Adrenal gland (tissue), 12 donors: ENCODE data around the gene MDN1. TPM values are rescaled to one million over a fixed set of nuclear protein-coding genes. Genes with fewer than 3 reads are reported as not detected.

Experiments used
- DNase-seq, 7 donors: peaks; one replicate each; pipeline ENCODE4 v3.0.0-alpha.2; 2019 to 2020
- H3K27ac ChIP-seq, 5 donors: fragments of 200-600 bp; sonication (generic) in 4 of 5; 1 replicate in 3 of 5; 2 replicates in 2 of 5; pipeline versions ENCODE4 v1.5.1 to v1.8.0; 2016 to 2020; ENCODE audit warnings: mild to moderate bottlenecking in 1 of 5
- H3K27me3 ChIP-seq: fragments of 200-600 bp; 2 replicates; pipeline ENCODE4 v1.8.0; 2021
- H3K36me3 ChIP-seq, 2 donors: fragments of 200-600 bp; replicated peaks in 1 of 2; 1 replicate in 1 of 2; 2 replicates in 1 of 2; pipeline versions ENCODE4 v1.5.1 to v1.8.0; 2018 to 2022
- H3K4me1 ChIP-seq, 2 donors: fragments of 200-600 bp; replicated peaks in 1 of 2; 1 replicate in 1 of 2; 2 replicates in 1 of 2; pipeline versions ENCODE4 v1.5.1 to v1.8.0; 2018 to 2021
- H3K4me3 ChIP-seq, 4 donors: fragments of 200-600 bp; sonication (generic) in 3 of 4; one replicate each; pipeline ENCODE4 v1.5.1; 2016 to 2018
- H3K9me3 ChIP-seq, 3 donors: fragments of 200-600 bp; sonication (generic) in 1 of 3; replicated peaks in 1 of 3; 1 replicate in 2 of 3; 2 replicates in 1 of 3; pipeline versions ENCODE4 v1.5.1 to v1.8.0; 2016 to 2021
- CTCF ChIP-seq, 6 experiments: fragments of 450-650 bp in 4 of 6; fragments of 200-600 bp in 2 of 6; sonication (generic) in 1 of 6; IDR thresholded peaks; 1 replicate in 5 of 6; 2 replicates in 1 of 6; pipeline versions ENCODE4 v1.5.1 to v1.8.0; 2016 to 2021; ENCODE audit warnings: antibody characterized with exemption in 6 of 6, mild to moderate bottlenecking in 2 of 6, moderate library complexity in 1 of 6
- POLR2A ChIP-seq, 2 donors: fragments of 450-650 bp; IDR thresholded peaks; one replicate each; pipeline ENCODE4 v1.6.1; 2017; ENCODE audit warnings: antibody characterized with exemption in 2 of 2, mild to moderate bottlenecking in 2 of 2, moderate library complexity in 1 of 2
- WGBS, 4 donors: extraction: QIAGEN DNeasy Blood & Tissue Kit in 2 of 4; methylation state at CpG; one replicate each; pipeline versions ENCODE4 v1.1.5 to v1.1.7; 2013 to 2017; 5-methylcytosine and 5-hydroxymethylcytosine counted together
- intact Hi-C, 2 donors: fragments of 100-400 bp; cut with DNase I; formaldehyde crosslinking; loops; one replicate each; pipeline versions ENCODE4 v1.14.1 to v1.15.0; 2022 to 2023
- polyA plus RNA-seq, 3 donors: library from polyadenylated mRNA; stranded (reverse); fragments of 200-250 nt in 2 of 3; fragments of 350-450 nt in 1 of 3; fragmentation: Illumina TruSeq in 1 of 3; extraction: RNeasy Lipid Tissue Mini Kit (QIAGEN cat#74804) in 1 of 3; gene quantifications; one replicate each; pipeline ENCODE4 v1.2.3, GENCODE V29; 2013 to 2014
- total RNA-seq, 9 donors: library from RNA; depleted of rRNA in 4 of 9; stranded (reverse); fragments of >200 nt in 4 of 9; fragments of 120-200 nt in 1 of 9; fragmentation: NEBNext Ultra II Directional in 1 of 9; extraction: Animal tissue kit (Norgen Biotek cat#: 25700) in 1 of 9; gene quantifications; one replicate each; pipeline versions ENCODE4 v1.1.0 to v1.2.4, GENCODE V29; 2013 to 2023
- donor health status: healthy with polysubstance abuse.
- donor health status: Bipolar disorder and iron deficiency.
- donor health status: DM: yes; HTN: yes; CAD: no.
- donor health status: DM: no; HTN: no; CAD: no.
- donor health status: DM: no; HTN: no; CAD: no.
- donor health status: DM: yes; HTN: yes; CAD: no.

The MDN1 gene
- total and polyA plus RNA-seq, 12 donors, result 15.0 to 74.1 (median 28.4) TPM

DNA sequence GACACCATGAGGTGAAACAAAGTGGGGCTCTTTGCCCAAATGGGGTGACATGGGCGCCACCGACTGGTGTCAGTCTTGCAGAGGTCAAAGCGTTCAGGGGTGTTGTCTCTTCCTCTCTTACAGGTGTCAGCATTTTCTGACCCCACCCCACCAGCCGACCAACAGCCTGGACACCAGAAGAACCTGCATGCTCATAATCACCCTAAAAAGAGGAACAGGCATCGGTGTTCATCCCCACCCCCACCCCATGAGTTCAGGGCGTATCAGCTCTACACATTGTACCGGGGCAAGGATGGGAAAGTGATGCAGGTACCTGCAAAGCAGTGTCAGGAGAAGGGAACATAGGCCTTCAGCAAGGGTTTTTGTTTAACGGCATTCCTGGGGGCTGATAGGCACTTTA lies 195.8 kb downstream of the MDN1 start:
- WGBS, 4 donors, result 91 to 97% (median 92%) methylated on average over 6 to 8 of the region's 8 CpGs
- Histone ChIP-seq H3K4me3 (no peak overlapping the region), H3K27ac (no peak overlapping the region), H3K27me3 (no peaks in the 10 kb centered on the region), H3K36me3 (no peaks in the 10 kb centered on the region), H3K4me1 (no peaks in the 10 kb centered on the region), H3K9me3 (no peaks in the 10 kb centered on the region)
- DNase-seq, result no peak
- TF ChIP-seq POLR2A (IDR thresholded peaks at IDR 0.05) (no peak), CTCF (IDR thresholded peaks at IDR 0.05) (no peak)
- intact Hi-C loops, result no loop called here

GRCh38 chr6:89619567-89619966 lies 200.0 kb downstream of the MDN1 start:
- no peak for DNase-seq
- no peak for TF ChIP-seq POLR2A (IDR thresholded peaks at IDR 0.05)
- no peak for TF ChIP-seq CTCF (IDR thresholded peaks at IDR 0.05)
- H3K9me3 ChIP-seq, result no peaks in the 10 kb centered on the region
- no peaks in the 10 kb centered on the region for H3K4me1 ChIP-seq
- H3K36me3 ChIP-seq, result no peaks in the 10 kb centered on the region
- intact Hi-C loops, result no loop called here
- H3K27ac ChIP-seq, result no peak overlapping the region
- 93 to 96% (median 94%) methylated on average over 6 of the region's 6 CpGs for WGBS, 4 donors
- no peak overlapping the region for H3K4me3 ChIP-seq
- no peaks in the 10 kb centered on the region for H3K27me3 ChIP-seq

DNA sequence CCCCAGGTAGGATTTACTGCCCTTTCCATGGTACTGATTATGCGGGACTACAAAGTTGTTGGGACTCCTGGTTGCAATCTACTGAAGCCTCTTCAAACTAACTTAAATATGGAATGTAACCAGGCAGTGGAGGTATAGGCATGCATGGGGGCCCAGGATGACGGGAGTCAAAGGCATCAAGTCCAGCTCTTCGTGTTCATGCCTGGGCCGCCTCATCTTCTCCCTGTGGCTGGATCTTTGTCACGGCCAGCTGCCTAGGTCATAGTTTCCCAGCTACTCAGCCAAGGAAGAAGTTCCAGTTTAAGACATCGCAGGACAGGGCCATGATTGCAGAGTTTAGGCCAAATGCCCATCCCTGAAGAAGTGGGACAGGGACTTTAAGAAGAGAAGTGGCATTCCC lies 201.6 kb downstream of the MDN1 start:
- H3K4me1 ChIP-seq, result no peaks in the 10 kb centered on the region
- no peak for DNase-seq
- H3K36me3 ChIP-seq, result no peaks in the 10 kb centered on the region
- WGBS, 4 donors, result 91 to 98% (median 96%) methylated on average over 6 of the region's 6 CpGs
- TF ChIP-seq POLR2A (IDR thresholded peaks at IDR 0.05) (no peak), CTCF (IDR thresholded peaks at IDR 0.05) (no peak)
- intact Hi-C loops, result no loop called here
- H3K4me3 ChIP-seq, result no peak overlapping the region
- no peaks in the 10 kb centered on the region for H3K9me3 ChIP-seq
- H3K27ac ChIP-seq, result no peak overlapping the region
- no peaks in the 10 kb centered on the region for H3K27me3 ChIP-seq

DNA sequence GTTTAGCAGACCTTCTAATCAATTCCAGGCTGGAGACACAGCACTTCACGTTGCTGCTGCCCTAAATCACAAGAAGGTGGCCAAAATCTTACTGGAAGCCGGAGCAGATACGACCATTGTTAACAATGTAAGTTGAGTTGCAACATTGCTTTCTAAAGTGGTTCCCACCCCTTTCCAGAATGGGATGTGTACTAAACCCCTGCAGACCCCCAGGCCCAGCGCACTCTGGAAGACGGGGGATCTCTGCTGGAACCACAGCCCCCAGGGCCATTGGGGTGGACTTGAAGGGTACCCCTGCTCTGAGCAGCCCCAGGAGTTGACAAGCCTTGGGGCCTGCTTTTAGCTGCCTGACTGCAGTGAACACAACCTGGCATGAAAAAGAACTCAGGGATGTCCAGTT lies 203.1 kb downstream of the MDN1 start:
- 96 to 98% (median 96%) methylated on average over 5 of the region's 5 CpGs for WGBS, 4 donors
- no peaks in the 10 kb centered on the region for H3K27me3 ChIP-seq
- no peak for DNase-seq
- no peak overlapping the region for H3K4me3 ChIP-seq
- H3K27ac ChIP-seq, result no peak overlapping the region
- intact Hi-C loops, result no loop called here
- no peaks in the 10 kb centered on the region for H3K4me1 ChIP-seq
- no peak for TF ChIP-seq CTCF (IDR thresholded peaks at IDR 0.05)
- TF ChIP-seq POLR2A (IDR thresholded peaks at IDR 0.05), result no peak
- H3K36me3 ChIP-seq, result no peaks in the 10 kb centered on the region
- H3K9me3 ChIP-seq, result no peaks in the 10 kb centered on the region
